GM18951 (cell line): ENCODE measurements around the gene CPED1.

Experiments used
- POLR2A ChIP-seq: IDR thresholded peaks from 4 replicates; pipeline ENCODE4 v1.6.1; 2011; ENCODE audit warnings: mild to moderate bottlenecking; ENCODE audit not compliant: insufficient read length, insufficient read depth; ENCODE audit errors: extremely low read depth
- in situ Hi-C: fragments of 300-500 bp; cut with MboI; formaldehyde crosslinking; loops from one replicate; pipeline ENCODE4 v1.12.0; 2022; ENCODE audit warnings: low sequenced_read_pairs, mixed read lengths, inconsistent platforms; ENCODE audit not compliant: unreplicated experiment

The CPED1 gene

GRCh38 chr7:121103086-121103485, 114.6 kb downstream of the CPED1 start:
- in situ Hi-C loops: loop anchor here (10.0 kb wide), 1 partner anchor 108 kb away; no protein-coding TSS in a partner anchor
- no peak for TF ChIP-seq POLR2A

GRCh38 chr7:121103579-121103978, 115.1 kb downstream of the CPED1 start:
- TF ChIP-seq POLR2A: no peak
- in situ Hi-C loops: loop anchor here (10.0 kb wide), 1 partner anchor 109 kb away; no protein-coding TSS in a partner anchor

- in situ Hi-C loops: loop anchor here (10.0 kb wide), 1 partner anchor 110 kb away; no protein-coding TSS in a partner anchor
- no peak for TF ChIP-seq POLR2A
Measured at GRCh38 chr7:121105262-121105661, 116.8 kb downstream of the CPED1 start.

DNA sequence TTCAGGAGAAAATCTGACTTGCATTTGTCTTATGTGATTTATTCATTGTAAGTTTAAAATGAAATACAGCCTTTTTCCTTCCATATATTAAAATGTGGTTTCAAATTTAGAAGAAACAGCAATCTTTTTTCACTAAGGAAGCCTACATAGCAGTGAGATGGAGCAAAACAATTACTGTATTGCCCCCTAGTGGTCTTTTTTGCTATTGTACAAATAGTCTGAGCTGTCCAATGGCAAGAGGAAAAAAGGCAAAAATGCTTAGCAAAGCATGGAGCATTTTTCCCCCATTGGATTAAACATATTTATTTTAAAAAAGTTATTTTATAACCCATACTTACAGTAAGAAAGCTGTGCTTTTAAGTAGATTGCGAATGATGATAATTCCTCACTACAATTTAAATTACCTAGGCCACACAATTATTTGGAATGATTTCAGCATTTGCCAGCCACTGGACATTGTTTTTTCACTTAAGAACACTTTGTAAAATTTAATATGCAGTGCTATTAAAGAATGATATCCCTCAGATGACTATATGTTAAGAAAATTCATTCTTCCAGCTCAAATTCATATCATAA, 119.5 kb downstream of the CPED1 start:
- in situ Hi-C loops: loop anchor here (10.0 kb wide), 1 partner anchor 113 kb away; no protein-coding TSS in a partner anchor
- TF ChIP-seq POLR2A: no peak

DNA sequence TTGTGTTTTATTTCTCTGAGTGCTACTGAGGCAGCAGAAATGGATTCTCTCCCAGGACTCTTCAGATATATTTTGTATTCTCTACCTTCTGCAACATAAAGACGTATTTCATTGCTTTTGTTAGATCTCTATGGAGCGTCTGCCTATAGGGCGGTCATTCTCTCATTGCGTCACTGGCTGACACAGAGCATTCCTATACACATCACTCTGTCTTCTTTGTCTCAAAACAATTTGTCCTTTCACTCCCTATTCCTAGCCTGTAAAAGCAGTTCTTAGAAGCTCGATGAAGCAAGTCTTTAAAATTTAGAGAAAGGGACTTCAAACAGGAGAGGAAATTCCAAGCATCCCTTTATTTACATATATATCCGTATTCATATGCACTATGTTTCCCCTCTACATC, 120.6 kb downstream of the CPED1 start:
- in situ Hi-C loops: loop anchor here (10.0 kb wide), 1 partner anchor 114 kb away; no protein-coding TSS in a partner anchor
- no peak for TF ChIP-seq POLR2A

DNA sequence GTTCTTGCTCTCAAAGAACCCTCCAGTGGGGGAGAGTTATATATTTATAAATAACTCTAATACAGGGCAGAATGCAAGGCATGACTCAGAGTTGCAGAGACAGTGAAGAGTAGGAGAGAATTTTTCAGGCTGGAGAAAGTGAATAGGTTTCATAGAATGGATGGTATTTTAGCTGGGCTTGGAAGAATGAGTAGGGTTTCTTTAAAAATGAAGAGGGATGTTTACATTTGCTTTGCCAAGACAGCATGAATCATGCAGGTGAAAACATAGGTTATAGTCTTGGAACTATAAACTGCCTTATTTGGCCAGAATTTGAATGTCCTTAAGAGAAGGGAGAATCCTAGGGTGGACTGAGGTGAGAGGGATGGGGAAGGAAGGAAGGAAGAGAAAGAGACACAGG, 124.8 kb downstream of the CPED1 start:
- no peak for TF ChIP-seq POLR2A
- in situ Hi-C loops: no loop called here

DNA sequence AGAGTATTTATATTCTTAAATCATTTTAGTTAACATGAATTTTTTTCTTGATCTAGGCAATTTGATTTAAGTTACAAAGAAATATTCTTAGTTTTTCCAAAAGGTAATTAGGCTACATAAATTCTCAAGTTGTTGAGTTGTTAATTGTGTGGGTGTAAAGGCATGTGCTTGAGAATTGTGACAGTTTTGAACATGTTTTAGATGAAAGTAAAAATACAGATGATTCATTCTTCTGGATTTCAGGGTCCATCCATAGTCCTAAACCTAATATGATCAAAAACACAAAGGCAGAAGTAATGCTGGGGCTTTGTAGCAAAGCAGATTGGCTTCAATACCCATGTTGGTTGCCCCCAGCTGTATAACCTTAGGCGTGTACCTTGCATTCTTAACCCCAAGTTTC, 127.9 kb downstream of the CPED1 start:
- TF ChIP-seq POLR2A: no peak
- in situ Hi-C loops: no loop called here

GRCh38 chr7:121119047-121119446, 130.5 kb downstream of the CPED1 start:
- in situ Hi-C loops: no loop called here
- no peak for TF ChIP-seq POLR2A

GRCh38 chr7:121123032-121123431, 134.5 kb downstream of the CPED1 start:
- in situ Hi-C loops: no loop called here
- TF ChIP-seq POLR2A: no peak

DNA sequence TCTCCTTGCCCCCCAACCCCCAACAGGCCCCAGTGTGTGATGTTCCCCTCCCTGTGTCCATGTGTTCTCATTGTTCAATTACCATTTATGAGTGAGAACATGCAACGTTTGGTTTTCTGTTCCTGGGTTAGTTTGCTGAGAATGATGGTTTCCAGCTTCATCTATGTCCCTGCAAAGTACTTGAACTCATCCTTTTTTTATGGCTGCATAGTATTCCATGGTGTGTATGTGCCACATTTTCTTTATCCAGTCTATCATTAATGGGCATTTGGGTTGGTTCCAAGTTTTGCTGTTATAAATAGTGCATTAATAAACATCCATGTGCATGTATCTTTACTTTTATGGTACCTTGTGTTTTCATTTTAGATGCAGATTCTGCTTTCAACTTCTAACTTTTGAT, 136.9 kb downstream of the CPED1 start:
- in situ Hi-C loops: loop anchor here (25.0 kb wide), 2 partner anchors 212 to 412 kb away; partner anchors contain the start of gene WNT16

DNA sequence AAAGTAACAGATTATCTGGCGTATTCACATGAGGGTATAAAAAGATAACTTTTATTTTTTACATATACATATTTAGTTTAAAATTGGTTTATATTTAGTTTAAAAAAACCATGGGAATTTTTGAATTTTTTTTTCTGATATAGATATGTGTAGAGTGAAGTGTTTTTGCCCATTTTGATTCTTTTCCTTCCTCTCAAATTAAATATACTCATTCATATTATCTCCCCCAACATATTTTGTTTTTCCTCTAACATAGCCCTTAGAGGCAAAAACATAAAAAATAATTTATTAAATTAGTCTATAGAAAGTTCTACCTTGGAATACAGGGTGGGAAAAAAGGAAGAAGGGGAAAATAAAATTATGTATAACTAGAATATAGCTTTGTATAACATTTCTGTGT, 137.7 kb downstream of the CPED1 start:
- in situ Hi-C loops: loop anchor here (25.0 kb wide), 2 partner anchors 211 to 411 kb away; partner anchors contain the start of gene WNT16
- no peak for TF ChIP-seq POLR2A

- in situ Hi-C loops: loop anchor here (25.0 kb wide), 2 partner anchors 210 to 410 kb away; partner anchors contain the start of gene WNT16
- no peak for TF ChIP-seq POLR2A
Measured at GRCh38 chr7:121126801-121127534, 138.5 kb downstream of the CPED1 start.

GRCh38 chr7:121132940-121133339, 144.4 kb downstream of the CPED1 start:
- TF ChIP-seq POLR2A: no peak
- in situ Hi-C loops: loop anchor here (25.0 kb wide), 2 partner anchors 204 to 404 kb away; partner anchors contain the start of gene WNT16

- in situ Hi-C loops: loop anchor here (25.0 kb wide), 2 partner anchors 204 to 404 kb away; partner anchors contain the start of gene WNT16
Measured at GRCh38 chr7:121133444-121133843, 144.9 kb downstream of the CPED1 start.

More at GRCh38 chr7:121133444-121133843, 144.9 kb downstream of the CPED1 start:
- no peak for TF ChIP-seq POLR2A
